IMR-90 (cell line): Measurements from ENCODE around the gene LRRTM4.
"Not testable (repeated sequence)": the region's sequence is repeated elsewhere in the genome, so short reads cannot be mapped to it uniquely, and the experiment has no call there.

Experiments used
- CEBPB ChIP-seq: IDR thresholded peaks from 2 replicates; pipeline ENCODE4 v1.6.1; 2012; ENCODE audit warnings: low read depth, low read length, improper control_type of control experiment
- CHD1 ChIP-seq: IDR thresholded peaks from 2 replicates; pipeline ENCODE4 v1.6.1; 2012; ENCODE audit warnings: low read depth, low read length, improper control_type of control experiment
- CTCF ChIP-seq: conservative IDR thresholded peaks from 2 replicates; pipeline ENCODE4 v1.5.1; 2012; ENCODE audit warnings: mild to moderate bottlenecking, low read depth, low read length, improper control_type of control experiment
- FOS ChIP-seq: fragments of 150-350 bp; IDR thresholded peaks from 2 replicates; pipeline ENCODE4 v1.6.1; 2016; ENCODE audit warnings: low read depth, low read length
- MAFK ChIP-seq: IDR thresholded peaks from 2 replicates; pipeline ENCODE4 v1.6.1; 2012; ENCODE audit warnings: low read depth, low read length, improper control_type of control experiment
- MAZ ChIP-seq: IDR thresholded peaks from 2 replicates; pipeline ENCODE4 v1.6.1; 2012; ENCODE audit warnings: low read depth, mild to moderate bottlenecking, low read length, improper control_type of control experiment, moderate library complexity, borderline replicate concordance
- POLR2A ChIP-seq: IDR thresholded peaks from 2 replicates; pipeline ENCODE4 v1.6.1; 2012; ENCODE audit warnings: mild to moderate bottlenecking, low read depth, low read length
- RAD21 ChIP-seq: IDR thresholded peaks from 2 replicates; pipeline ENCODE4 v1.6.1; 2012; ENCODE audit warnings: low read length, improper control_type of control experiment
- RCOR1 ChIP-seq: IDR thresholded peaks from 2 replicates; pipeline ENCODE4 v1.6.1; 2012; ENCODE audit warnings: mild to moderate bottlenecking, low read length, improper control_type of control experiment; ENCODE audit not compliant: insufficient replicate concordance
- SMC3 ChIP-seq: fragments of 150-350 bp; IDR thresholded peaks from 2 replicates; pipeline ENCODE4 v1.6.1; 2016; ENCODE audit warnings: low read depth, mild to moderate bottlenecking, antibody characterized with exemption, low read length, moderate library complexity
- USF2 ChIP-seq: fragments of 150-350 bp; IDR thresholded peaks from 2 replicates; pipeline ENCODE4 v1.6.1; 2017; ENCODE audit warnings: mild to moderate bottlenecking, antibody characterized with exemption, low read length, low read depth

GRCh38 chr2:77095525-77095924, 426.7 kb downstream of the LRRTM4 start:
- TF ChIP-seq CTCF, RAD21, POLR2A, CEBPB, RCOR1, FOS, SMC3, MAFK, USF2, MAZ, CHD1: not testable (repeated sequence)
